ENCODE data around the gene ACADM. TPM values are rescaled to one million over a fixed set of nuclear protein-coding genes. Genes with fewer than 3 reads are reported as not detected.

Gene ACADM
- total RNA-seq, 1 donor from 2014 or later: 29.6 TPM

- no peak overlapping the region for H3K27ac Mint-ChIP-seq (ENCODE audit: unreplicated experiment)
These were observed 86.9 kb downstream of the ACADM start for GRCh38 chr1:75811211-75811981.

GRCh38 chr1:75812065-75812464 is 87.6 kb downstream of the ACADM start:
- H2AFZ ChIP-seq (ENCODE audit: low read depth, low read length): no peak overlapping the region
- Mint-ChIP-seq H3K36me3 (ENCODE audit: low read depth, unreplicated experiment) (no peaks in the 10 kb centered on the region), H3K9me3 (ENCODE audit: unreplicated experiment) (no peaks in the 10 kb centered on the region), H3K27me3 (ENCODE audit: low read depth, unreplicated experiment) (no peaks in the 10 kb centered on the region), H3K27ac (ENCODE audit: unreplicated experiment) (no peak overlapping the region), H3K4me1 (ENCODE audit: low read depth, unreplicated experiment) (no peaks in the 10 kb centered on the region), H3K4me3 (ENCODE audit: unreplicated experiment) (no peak overlapping the region)
- H3K4me3 ChIP-seq (ENCODE audit: insufficient read depth, low read depth, low read length): no peak overlapping the region
- DNase-seq (ENCODE audit: low read depth): no peak
- H3K9ac ChIP-seq (ENCODE audit: low read length): no peak overlapping the region
- no peaks in the 10 kb centered on the region for H3K79me2 ChIP-seq (ENCODE audit: insufficient read depth, low read length)
- no peaks in the 10 kb centered on the region for H3K27me3 ChIP-seq (ENCODE audit: insufficient read depth, low read length)
- FAIRE-seq: no peak
- no peak overlapping the region for H3K27ac ChIP-seq (ENCODE audit: low read depth, low read length)
- H3K9me3 ChIP-seq (ENCODE audit: insufficient read depth, low read depth, low read length): no peaks in the 10 kb centered on the region
- no peaks in the 10 kb centered on the region for H4K20me1 ChIP-seq (ENCODE audit: insufficient read depth, low read length)
- TF ChIP-seq EZH2 (IDR thresholded peaks at IDR 0.05; ENCODE audit: insufficient read depth, low read length) (no peak), CTCF (IDR thresholded peaks at IDR 0.05; ENCODE audit: insufficient read depth, low read depth, low read length) (no peak)
- H3K36me3 ChIP-seq (ENCODE audit: insufficient read depth, low read length): no peaks in the 10 kb centered on the region
- peaks cover 6% of the 10 kb centered on the region for H3K4me1 ChIP-seq (ENCODE audit: insufficient read depth, low read length)
- peak overlapping the region; percentile 10 for H3K4me2 ChIP-seq (ENCODE audit: low read length)

More at GRCh38 chr1:75811211-75811981, 86.9 kb downstream of the ACADM start:
- peak overlapping the region; percentile 10 for H3K4me2 ChIP-seq (ENCODE audit: low read length)
- no peak overlapping the region for H3K9ac ChIP-seq (ENCODE audit: low read length)
- H2AFZ ChIP-seq (ENCODE audit: low read depth, low read length): no peak overlapping the region
- peaks cover 6% of the 10 kb centered on the region for H3K4me1 ChIP-seq (ENCODE audit: insufficient read depth, low read length)
- H3K27ac ChIP-seq (ENCODE audit: low read depth, low read length): no peak overlapping the region
- no peaks in the 10 kb centered on the region for H3K36me3 ChIP-seq (ENCODE audit: insufficient read depth, low read length)
- Mint-ChIP-seq H3K36me3 (ENCODE audit: low read depth, unreplicated experiment) (no peaks in the 10 kb centered on the region), H3K27me3 (ENCODE audit: low read depth, unreplicated experiment) (no peaks in the 10 kb centered on the region), H3K4me3 (ENCODE audit: unreplicated experiment) (no peak overlapping the region), H3K9me3 (ENCODE audit: unreplicated experiment) (no peaks in the 10 kb centered on the region), H3K4me1 (ENCODE audit: low read depth, unreplicated experiment) (no peaks in the 10 kb centered on the region)
- H3K9me3 ChIP-seq (ENCODE audit: insufficient read depth, low read depth, low read length): no peaks in the 10 kb centered on the region
- H3K27me3 ChIP-seq (ENCODE audit: insufficient read depth, low read length): no peaks in the 10 kb centered on the region
- FAIRE-seq (peak; percentile 32), DNase-seq (ENCODE audit: low read depth) (peak; percentile 37)
- no peaks in the 10 kb centered on the region for H3K79me2 ChIP-seq (ENCODE audit: insufficient read depth, low read length)
- H3K4me3 ChIP-seq (ENCODE audit: insufficient read depth, low read depth, low read length): no peak overlapping the region
- H4K20me1 ChIP-seq (ENCODE audit: insufficient read depth, low read length): no peaks in the 10 kb centered on the region
- TF ChIP-seq CTCF (IDR thresholded peaks at IDR 0.05; ENCODE audit: insufficient read depth, low read depth, low read length) (no peak), EZH2 (IDR thresholded peaks at IDR 0.05; ENCODE audit: insufficient read depth, low read length) (no peak)

Other genes with a start within 250 kb of the ACADM start
- gene SLC44A5, start 113.6 kb upstream of the ACADM start, total RNA-seq: 1.6 and 2.2 TPM in 2 replicates
- 96.7 and 108 TPM in 2 replicates for gene RABGGTB, start 61.5 kb downstream of the ACADM start, total RNA-seq
- gene MSH4, start 72.2 kb downstream of the ACADM start, total RNA-seq: 0.34 and 0.43 TPM in 2 replicates
- gene ASB17, start 207.7 kb downstream of the ACADM start, total RNA-seq: not detected in 2 replicates

All from astrocyte (in vitro differentiated cells and primary cell).